SK-N-SH (cell line): ENCODE data around the gene C22orf42.
"Not testable (repeated sequence)": the region's sequence is repeated elsewhere in the genome, so short reads cannot be mapped to it uniquely, and the experiment has no call there.

Source experiments
- CHD2 ChIP-seq: fragments of 150-350 bp; IDR thresholded peaks from 2 replicates; pipeline ENCODE4 v1.6.1; 2018; ENCODE audit warnings: low read length; ENCODE audit not compliant: partially characterized antibody
- EZH2phosphoT487 ChIP-seq: fragments of 200-600 bp; sonication (generic); IDR thresholded peaks from 2 replicates; pipeline ENCODE4 v1.6.1; 2017; ENCODE audit warnings: low read depth, mixed run types, mild to moderate bottlenecking, antibody characterized with exemption, moderate library complexity, borderline replicate concordance
- JUND ChIP-seq: IDR thresholded peaks from 2 replicates; pipeline ENCODE4 v1.4.0; 2012
- MXI1 ChIP-seq: IDR thresholded peaks from 2 replicates; pipeline ENCODE4 v1.6.1; 2012; ENCODE audit warnings: mild to moderate bottlenecking, low read depth, low read length, improper control_type of control experiment
- NFIC ChIP-seq: IDR thresholded peaks from 2 replicates; pipeline ENCODE4 v1.4.0; 2012; ENCODE audit warnings: borderline replicate concordance
- POLR2AphosphoS5 ChIP-seq: IDR thresholded peaks from 2 replicates; pipeline ENCODE4 v1.6.1; 2012; ENCODE audit warnings: low read depth, low read length
- RAD21 ChIP-seq: IDR thresholded peaks from 2 replicates; pipeline ENCODE4 v1.6.1; 2012; ENCODE audit warnings: mild to moderate bottlenecking, low read length
- RXRA ChIP-seq: IDR thresholded peaks from 2 replicates; pipeline ENCODE4 v1.4.0; 2012; ENCODE audit warnings: low read depth, mild to moderate bottlenecking, borderline replicate concordance
- SMC3 ChIP-seq: IDR thresholded peaks from 2 replicates; pipeline ENCODE4 v1.6.1; 2012; ENCODE audit warnings: low read depth, low read length, improper control_type of control experiment
- TF ChIP-seq, protein P1 (sequence below): fragments of 200-600 bp; sonication (generic); IDR thresholded peaks from 2 replicates; pipeline ENCODE4 v1.6.1; 2017; ENCODE audit warnings: antibody characterized with exemption, mild to moderate bottlenecking, moderate library complexity
- TF ChIP-seq, protein P2 (sequence below): IDR thresholded peaks from 2 replicates; pipeline ENCODE4 v1.6.1; 2012; ENCODE audit warnings: mild to moderate bottlenecking, low read depth, low read length, moderate library complexity
- TF ChIP-seq, protein P3 (sequence below): IDR thresholded peaks from 2 replicates; pipeline ENCODE4 v1.4.0; 2012; ENCODE audit warnings: low read depth
- TF ChIP-seq, protein P4 (sequence below): IDR thresholded peaks from 2 replicates; pipeline ENCODE4; 2012

DNA sequence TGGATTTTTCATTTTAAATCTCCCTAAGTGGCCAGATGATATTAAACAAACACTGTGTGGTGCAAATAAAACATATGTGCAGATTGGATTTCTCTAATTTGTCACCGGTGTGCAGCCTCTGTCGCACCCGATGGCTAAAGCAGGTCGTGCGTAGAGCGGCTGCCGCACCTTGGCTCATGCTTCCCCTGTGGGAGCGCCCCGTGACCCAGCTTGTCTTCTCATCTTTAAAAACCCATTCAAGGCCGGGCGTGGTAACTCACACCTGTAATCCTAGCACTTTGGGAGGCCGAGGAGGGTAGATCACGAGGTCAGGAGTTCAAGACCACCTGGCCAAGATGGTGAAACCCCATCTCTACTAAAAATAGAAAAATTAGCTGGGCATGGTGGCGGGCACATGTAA, 24.3 kb downstream of the C22orf42 start:
- TF ChIP-seq, protein P1, sequence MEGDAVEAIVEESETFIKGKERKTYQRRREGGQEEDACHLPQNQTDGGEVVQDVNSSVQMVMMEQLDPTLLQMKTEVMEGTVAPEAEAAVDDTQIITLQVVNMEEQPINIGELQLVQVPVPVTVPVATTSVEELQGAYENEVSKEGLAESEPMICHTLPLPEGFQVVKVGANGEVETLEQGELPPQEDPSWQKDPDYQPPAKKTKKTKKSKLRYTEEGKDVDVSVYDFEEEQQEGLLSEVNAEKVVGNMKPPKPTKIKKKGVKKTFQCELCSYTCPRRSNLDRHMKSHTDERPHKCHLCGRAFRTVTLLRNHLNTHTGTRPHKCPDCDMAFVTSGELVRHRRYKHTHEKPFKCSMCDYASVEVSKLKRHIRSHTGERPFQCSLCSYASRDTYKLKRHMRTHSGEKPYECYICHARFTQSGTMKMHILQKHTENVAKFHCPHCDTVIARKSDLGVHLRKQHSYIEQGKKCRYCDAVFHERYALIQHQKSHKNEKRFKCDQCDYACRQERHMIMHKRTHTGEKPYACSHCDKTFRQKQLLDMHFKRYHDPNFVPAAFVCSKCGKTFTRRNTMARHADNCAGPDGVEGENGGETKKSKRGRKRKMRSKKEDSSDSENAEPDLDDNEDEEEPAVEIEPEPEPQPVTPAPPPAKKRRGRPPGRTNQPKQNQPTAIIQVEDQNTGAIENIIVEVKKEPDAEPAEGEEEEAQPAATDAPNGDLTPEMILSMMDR = not testable (repeated sequence)
- not testable (repeated sequence) for TF ChIP-seq POLR2AphosphoS5, EZH2phosphoT487, RAD21, NFIC, JUND, MXI1, SMC3, CHD2, RXRA
- TF ChIP-seq, protein P2, sequence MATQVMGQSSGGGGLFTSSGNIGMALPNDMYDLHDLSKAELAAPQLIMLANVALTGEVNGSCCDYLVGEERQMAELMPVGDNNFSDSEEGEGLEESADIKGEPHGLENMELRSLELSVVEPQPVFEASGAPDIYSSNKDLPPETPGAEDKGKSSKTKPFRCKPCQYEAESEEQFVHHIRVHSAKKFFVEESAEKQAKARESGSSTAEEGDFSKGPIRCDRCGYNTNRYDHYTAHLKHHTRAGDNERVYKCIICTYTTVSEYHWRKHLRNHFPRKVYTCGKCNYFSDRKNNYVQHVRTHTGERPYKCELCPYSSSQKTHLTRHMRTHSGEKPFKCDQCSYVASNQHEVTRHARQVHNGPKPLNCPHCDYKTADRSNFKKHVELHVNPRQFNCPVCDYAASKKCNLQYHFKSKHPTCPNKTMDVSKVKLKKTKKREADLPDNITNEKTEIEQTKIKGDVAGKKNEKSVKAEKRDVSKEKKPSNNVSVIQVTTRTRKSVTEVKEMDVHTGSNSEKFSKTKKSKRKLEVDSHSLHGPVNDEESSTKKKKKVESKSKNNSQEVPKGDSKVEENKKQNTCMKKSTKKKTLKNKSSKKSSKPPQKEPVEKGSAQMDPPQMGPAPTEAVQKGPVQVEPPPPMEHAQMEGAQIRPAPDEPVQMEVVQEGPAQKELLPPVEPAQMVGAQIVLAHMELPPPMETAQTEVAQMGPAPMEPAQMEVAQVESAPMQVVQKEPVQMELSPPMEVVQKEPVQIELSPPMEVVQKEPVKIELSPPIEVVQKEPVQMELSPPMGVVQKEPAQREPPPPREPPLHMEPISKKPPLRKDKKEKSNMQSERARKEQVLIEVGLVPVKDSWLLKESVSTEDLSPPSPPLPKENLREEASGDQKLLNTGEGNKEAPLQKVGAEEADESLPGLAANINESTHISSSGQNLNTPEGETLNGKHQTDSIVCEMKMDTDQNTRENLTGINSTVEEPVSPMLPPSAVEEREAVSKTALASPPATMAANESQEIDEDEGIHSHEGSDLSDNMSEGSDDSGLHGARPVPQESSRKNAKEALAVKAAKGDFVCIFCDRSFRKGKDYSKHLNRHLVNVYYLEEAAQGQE = not testable (repeated sequence)
- TF ChIP-seq, protein P3, sequence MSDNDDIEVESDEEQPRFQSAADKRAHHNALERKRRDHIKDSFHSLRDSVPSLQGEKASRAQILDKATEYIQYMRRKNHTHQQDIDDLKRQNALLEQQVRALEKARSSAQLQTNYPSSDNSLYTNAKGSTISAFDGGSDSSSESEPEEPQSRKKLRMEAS = not testable (repeated sequence)
- TF ChIP-seq, protein P4, sequence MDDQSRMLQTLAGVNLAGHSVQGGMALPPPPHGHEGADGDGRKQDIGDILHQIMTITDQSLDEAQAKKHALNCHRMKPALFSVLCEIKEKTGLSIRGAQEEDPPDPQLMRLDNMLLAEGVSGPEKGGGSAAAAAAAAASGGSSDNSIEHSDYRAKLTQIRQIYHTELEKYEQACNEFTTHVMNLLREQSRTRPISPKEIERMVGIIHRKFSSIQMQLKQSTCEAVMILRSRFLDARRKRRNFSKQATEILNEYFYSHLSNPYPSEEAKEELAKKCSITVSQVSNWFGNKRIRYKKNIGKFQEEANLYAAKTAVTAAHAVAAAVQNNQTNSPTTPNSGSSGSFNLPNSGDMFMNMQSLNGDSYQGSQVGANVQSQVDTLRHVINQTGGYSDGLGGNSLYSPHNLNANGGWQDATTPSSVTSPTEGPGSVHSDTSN = not testable (repeated sequence)
